Mesendoderm (in vitro differentiated cells): ENCODE measurements around the gene RYR3.
A peak's percentile ranks its signal among the peaks of the same experiment; 100 is the strongest.

ENCODE experiments used
- DNase-seq: peaks from one replicate; pipeline ENCODE4 v3.0.0; 2013
- H2AK5ac ChIP-seq: 2 replicates; pipeline ENCODE4 v1.6.1; 2013; ENCODE audit warnings: low read length, inconsistent platforms
- H2BK120ac ChIP-seq: 2 replicates; pipeline ENCODE4 v1.6.1; 2013; ENCODE audit warnings: low read depth, mild to moderate bottlenecking, low read length, moderate library complexity, mixed read lengths
- H2BK15ac ChIP-seq: replicated peaks from 2 replicates; pipeline ENCODE4 v1.6.1; 2013; ENCODE audit warnings: low read depth, mild to moderate bottlenecking, moderate library complexity
- H2BK5ac ChIP-seq: 2 replicates; pipeline ENCODE4 v1.6.1; 2013; ENCODE audit warnings: low read length, inconsistent platforms
- H3K18ac ChIP-seq: 2 replicates; pipeline ENCODE4 v1.6.1; 2013; ENCODE audit warnings: mild to moderate bottlenecking, low read length, mixed read lengths
- H3K23ac ChIP-seq: one replicate; pipeline ENCODE4 v1.6.1; 2013; ENCODE audit warnings: low read length
- H3K27ac ChIP-seq: 2 replicates; pipeline ENCODE4 v1.5.1; 2013; ENCODE audit warnings: low read depth, mild to moderate bottlenecking, inconsistent platforms, low read length, moderate library complexity
- H3K27me3 ChIP-seq: 2 replicates; pipeline ENCODE4 v1.6.1; 2013; ENCODE audit warnings: low read length, control low read depth, mild to moderate bottlenecking, inconsistent platforms; ENCODE audit not compliant: insufficient read depth, poor library complexity
- H3K36me3 ChIP-seq: 2 replicates; pipeline ENCODE4 v1.6.1; 2013; ENCODE audit warnings: low read length, inconsistent platforms; ENCODE audit not compliant: control insufficient read depth, insufficient read depth
- H3K4ac ChIP-seq: one replicate; pipeline ENCODE4 v1.6.1; 2013; ENCODE audit warnings: low read depth, mild to moderate bottlenecking, low read length, moderate library complexity
- H3K4me1 ChIP-seq: 2 replicates; pipeline ENCODE4 v1.6.1; 2013; ENCODE audit warnings: low read depth, low read length, inconsistent platforms; ENCODE audit not compliant: control insufficient read depth
- H3K4me2 ChIP-seq: 2 replicates; pipeline ENCODE4 v1.6.1; 2013; ENCODE audit warnings: low read length
- H3K4me3 ChIP-seq: 2 replicates; pipeline ENCODE4 v1.5.1; 2013; ENCODE audit warnings: mild to moderate bottlenecking, low read length
- H3K56ac ChIP-seq: one replicate; pipeline ENCODE4 v1.6.1; 2013; ENCODE audit warnings: low read length
- H3K79me1 ChIP-seq: 2 replicates; pipeline ENCODE4 v1.6.1; 2013; ENCODE audit warnings: low read length, inconsistent platforms
- H3K79me2 ChIP-seq: 2 replicates; pipeline ENCODE4 v1.6.1; 2013; ENCODE audit warnings: mild to moderate bottlenecking, low read length; ENCODE audit not compliant: control insufficient read depth, insufficient read depth
- H3K9ac ChIP-seq: 2 replicates; pipeline ENCODE4 v1.6.1; 2013; ENCODE audit warnings: low read length, inconsistent platforms
- H4K5ac ChIP-seq: one replicate; pipeline ENCODE4 v1.6.1; 2013; ENCODE audit warnings: low read length
- H4K8ac ChIP-seq: one replicate; pipeline ENCODE4 v1.6.1; 2013; ENCODE audit warnings: low read depth, mild to moderate bottlenecking, control low read depth, low read length, moderate library complexity
- WGBS: extraction: QIAGEN DNeasy Blood & Tissue Kit; methylation state at CpG from one replicate; pipeline ENCODE4 v1.1.7; 2013; ENCODE audit warnings: low lambda C conversion rate, missing lambda C conversion rate; ENCODE audit not compliant: insufficient coverage; ENCODE audit errors: extremely low coverage; 5-methylcytosine and 5-hydroxymethylcytosine counted together

The RYR3 gene

GRCh38 chr15:33553157-33553556 lies 242.4 kb downstream of the RYR3 start:
- WGBS: no CpG with 5 or more reads among the region's 4 CpGs
- Histone ChIP-seq H3K27ac (no peak overlapping the region), H3K23ac (no peak overlapping the region), H4K5ac (no peak overlapping the region), H3K79me2 (no peaks in the 10 kb centered on the region), H2BK5ac (no peak overlapping the region), H3K4me1 (no peaks in the 10 kb centered on the region), H2AK5ac (no peak overlapping the region), H3K4me3 (no peak overlapping the region), H4K8ac (no peak overlapping the region), H2BK120ac (no peak overlapping the region), H3K36me3 (no peaks in the 10 kb centered on the region), H3K79me1 (no peaks in the 10 kb centered on the region), H3K18ac (no peak overlapping the region), H3K9ac (no peak overlapping the region), H3K56ac (no peak overlapping the region), H3K27me3 (no peaks in the 10 kb centered on the region), H3K4me2 (no peak overlapping the region), H2BK15ac (no peak overlapping the region), H3K4ac (no peak overlapping the region)
- no peak for DNase-seq

- Histone ChIP-seq H3K4me2 (no peak overlapping the region), H3K79me1 (no peaks in the 10 kb centered on the region), H2AK5ac (no peak overlapping the region), H3K79me2 (no peaks in the 10 kb centered on the region), H2BK15ac (no peak overlapping the region), H2BK5ac (peak overlapping the region; percentile 0), H3K56ac (peak overlapping the region; percentile 19), H3K27ac (no peak overlapping the region), H3K23ac (no peak overlapping the region), H3K27me3 (no peaks in the 10 kb centered on the region), H3K9ac (no peak overlapping the region), H4K8ac (no peak overlapping the region), H3K4me3 (no peak overlapping the region), H3K36me3 (no peaks in the 10 kb centered on the region), H4K5ac (no peak overlapping the region), H3K4ac (no peak overlapping the region), H2BK120ac (no peak overlapping the region), H3K18ac (no peak overlapping the region), H3K4me1 (peaks cover 10% of the 10 kb centered on the region)
- peak; percentile 88 for DNase-seq
- WGBS: no CpG with 5 or more reads among the region's 3 CpGs
These were observed 248.6 kb downstream of the RYR3 start for GRCh38 chr15:33559207-33559890.

- Histone ChIP-seq H3K4me3 (no peak overlapping the region), H3K27me3 (no peaks in the 10 kb centered on the region)
These were observed 250.6 kb downstream of the RYR3 start for GRCh38 chr15:33561407-33561806.

GRCh38 chr15:33561967-33562366 lies 251.2 kb downstream of the RYR3 start:
- no peak for DNase-seq
- Histone ChIP-seq H3K18ac (no peak overlapping the region), H3K9ac (no peak overlapping the region), H3K27ac (no peak overlapping the region), H2BK120ac (no peak overlapping the region), H2BK5ac (no peak overlapping the region), H3K79me1 (no peaks in the 10 kb centered on the region), H3K23ac (no peak overlapping the region), H3K4me2 (no peak overlapping the region), H3K27me3 (no peaks in the 10 kb centered on the region), H3K4ac (no peak overlapping the region), H3K4me3 (no peak overlapping the region), H3K56ac (no peak overlapping the region), H2AK5ac (no peak overlapping the region), H3K4me1 (peaks cover 10% of the 10 kb centered on the region), H4K8ac (no peak overlapping the region), H3K36me3 (no peaks in the 10 kb centered on the region), H3K79me2 (no peaks in the 10 kb centered on the region), H4K5ac (no peak overlapping the region), H2BK15ac (peak overlapping the region; percentile 25)
- no CpG with 5 or more reads among the region's 5 CpGs for WGBS

More at GRCh38 chr15:33561407-33561806, 250.6 kb downstream of the RYR3 start:
- Histone ChIP-seq H2BK15ac (no peak overlapping the region), H4K5ac (no peak overlapping the region), H3K79me2 (no peaks in the 10 kb centered on the region), H3K56ac (no peak overlapping the region), H3K79me1 (no peaks in the 10 kb centered on the region), H3K9ac (no peak overlapping the region), H3K4ac (no peak overlapping the region), H3K4me2 (no peak overlapping the region), H2AK5ac (no peak overlapping the region), H2BK5ac (no peak overlapping the region), H3K18ac (no peak overlapping the region), H4K8ac (no peak overlapping the region), H3K4me1 (peaks cover 10% of the 10 kb centered on the region), H3K23ac (no peak overlapping the region), H3K36me3 (no peaks in the 10 kb centered on the region), H2BK120ac (no peak overlapping the region), H3K27ac (no peak overlapping the region)
- DNase-seq: peak; percentile 47
- no CpG with 5 or more reads among the region's 3 CpGs for WGBS

- no peak for DNase-seq
- no peak overlapping the region for H2BK120ac ChIP-seq
- H3K4me2 ChIP-seq: no peak overlapping the region
- H3K4me3 ChIP-seq: no peak overlapping the region
- no peak overlapping the region for H3K56ac ChIP-seq
- no peak overlapping the region for H2BK15ac ChIP-seq
- no peak overlapping the region for H3K18ac ChIP-seq
- H3K27ac ChIP-seq: no peak overlapping the region
- H4K8ac ChIP-seq: no peak overlapping the region
- no peak overlapping the region for H4K5ac ChIP-seq
- no peak overlapping the region for H2AK5ac ChIP-seq
- H3K27me3 ChIP-seq: no peaks in the 10 kb centered on the region
- H3K23ac ChIP-seq: no peak overlapping the region
- H3K79me1 ChIP-seq: no peaks in the 10 kb centered on the region
- H3K4me1 ChIP-seq: peaks cover 3% of the 10 kb centered on the region
- no CpG with 5 or more reads among the region's 3 CpGs for WGBS
- no peak overlapping the region for H2BK5ac ChIP-seq
- H3K79me2 ChIP-seq: no peaks in the 10 kb centered on the region
- no peak overlapping the region for H3K4ac ChIP-seq
- no peak overlapping the region for H3K9ac ChIP-seq
- H3K36me3 ChIP-seq: no peaks in the 10 kb centered on the region
These were observed 254.3 kb downstream of the RYR3 start for GRCh38 chr15:33565094-33565493.

- Histone ChIP-seq H3K18ac (no peak overlapping the region), H3K79me1 (no peaks in the 10 kb centered on the region), H3K79me2 (no peaks in the 10 kb centered on the region), H3K9ac (no peak overlapping the region), H3K27ac (no peak overlapping the region), H3K23ac (no peak overlapping the region), H3K4me3 (no peak overlapping the region), H2AK5ac (no peak overlapping the region), H3K4ac (no peak overlapping the region), H3K56ac (no peak overlapping the region), H3K4me2 (no peak overlapping the region), H3K36me3 (no peaks in the 10 kb centered on the region), H3K4me1 (no peaks in the 10 kb centered on the region), H3K27me3 (no peaks in the 10 kb centered on the region), H4K8ac (no peak overlapping the region), H2BK5ac (no peak overlapping the region), H2BK120ac (no peak overlapping the region), H4K5ac (no peak overlapping the region), H2BK15ac (no peak overlapping the region)
- DNase-seq: no peak
These were observed 256.9 kb downstream of the RYR3 start for GRCh38 chr15:33567652-33568051.
